Uterus (tissue), 2 donors: ENCODE data around the gene PKP4.

Experiments
- POLR2A ChIP-seq, 2 donors: fragments of 450-650 bp; IDR thresholded peaks; one replicate each; pipeline ENCODE4 v1.6.1; 2016; ENCODE audit warnings: antibody characterized with exemption in 2 of 2, mild to moderate bottlenecking in 1 of 2, moderate library complexity in 1 of 2
- TF ChIP-seq, protein P1 (sequence below), 4 experiments: fragments of 200-600 bp in 2 of 4; fragments of 450-650 bp in 2 of 4; sonication (generic) in 2 of 4; IDR thresholded peaks; one replicate each; pipeline ENCODE4 v1.5.1; 2016 to 2019; ENCODE audit warnings: antibody characterized with exemption in 4 of 4, mild to moderate bottlenecking in 2 of 4, moderate library complexity in 1 of 4

DNA sequence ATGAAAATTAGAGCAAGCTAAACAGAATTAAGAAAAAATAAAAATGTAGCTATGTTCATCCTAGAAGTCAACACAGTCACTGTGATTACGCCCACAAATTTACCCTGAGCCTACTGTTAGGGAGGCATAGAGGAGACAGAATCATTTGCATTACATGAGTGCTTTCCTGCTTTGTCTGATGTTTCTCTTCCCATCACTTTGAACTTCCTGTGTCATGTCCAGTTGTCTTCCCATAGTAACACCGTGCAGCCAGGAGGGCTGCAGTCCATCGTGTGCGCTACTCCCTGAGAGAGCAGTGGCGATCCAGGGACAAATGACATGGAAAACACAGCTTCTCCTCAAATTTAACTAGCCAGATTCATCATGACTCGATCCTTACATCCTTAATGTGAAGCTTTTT, 188.5 kb downstream of the PKP4 start:
- TF ChIP-seq, protein P1, sequence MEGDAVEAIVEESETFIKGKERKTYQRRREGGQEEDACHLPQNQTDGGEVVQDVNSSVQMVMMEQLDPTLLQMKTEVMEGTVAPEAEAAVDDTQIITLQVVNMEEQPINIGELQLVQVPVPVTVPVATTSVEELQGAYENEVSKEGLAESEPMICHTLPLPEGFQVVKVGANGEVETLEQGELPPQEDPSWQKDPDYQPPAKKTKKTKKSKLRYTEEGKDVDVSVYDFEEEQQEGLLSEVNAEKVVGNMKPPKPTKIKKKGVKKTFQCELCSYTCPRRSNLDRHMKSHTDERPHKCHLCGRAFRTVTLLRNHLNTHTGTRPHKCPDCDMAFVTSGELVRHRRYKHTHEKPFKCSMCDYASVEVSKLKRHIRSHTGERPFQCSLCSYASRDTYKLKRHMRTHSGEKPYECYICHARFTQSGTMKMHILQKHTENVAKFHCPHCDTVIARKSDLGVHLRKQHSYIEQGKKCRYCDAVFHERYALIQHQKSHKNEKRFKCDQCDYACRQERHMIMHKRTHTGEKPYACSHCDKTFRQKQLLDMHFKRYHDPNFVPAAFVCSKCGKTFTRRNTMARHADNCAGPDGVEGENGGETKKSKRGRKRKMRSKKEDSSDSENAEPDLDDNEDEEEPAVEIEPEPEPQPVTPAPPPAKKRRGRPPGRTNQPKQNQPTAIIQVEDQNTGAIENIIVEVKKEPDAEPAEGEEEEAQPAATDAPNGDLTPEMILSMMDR (IDR thresholded peaks at IDR 0.05) = no peak
- no peak for TF ChIP-seq POLR2A (IDR thresholded peaks at IDR 0.05)
